ENCODE measurements around the gene SCAPER.
"Not testable (repeated sequence)": the region's sequence is repeated elsewhere in the genome, so short reads cannot be mapped to it uniquely, and the experiment has no call there.

The SCAPER gene

GRCh38 chr15:76913737-76914136 is 8.6 kb upstream of the SCAPER start:
- DNase-seq (ENCODE audit: low spot score), result no peak

GRCh38 chr15:76912430-76912829 is 7.3 kb upstream of the SCAPER start:
- no peak for DNase-seq (ENCODE audit: low spot score)

- DNase-seq (ENCODE audit: low spot score), result no peak
These were observed 715 bp upstream of the SCAPER start for GRCh38 chr15:76905855-76906254.

GRCh38 chr15:76904461-76905012 is 603 bp downstream of the SCAPER start:
- no peak for DNase-seq (ENCODE audit: low spot score)

GRCh38 chr15:76903251-76903681 is 1.9 kb downstream of the SCAPER start:
- peak; percentile 28 for DNase-seq (ENCODE audit: low spot score)

- DNase-seq (ENCODE audit: low spot score), result no peak
These were observed 3.2 kb downstream of the SCAPER start for GRCh38 chr15:76901965-76902364.

- DNase-seq (ENCODE audit: low spot score), result not testable (repeated sequence)
These were observed 5.2 kb downstream of the SCAPER start for GRCh38 chr15:76899931-76900310.

- DNase-seq (ENCODE audit: low spot score), result not testable (repeated sequence)
These were observed 5.8 kb downstream of the SCAPER start for GRCh38 chr15:76899176-76899930.

- no peak for DNase-seq (ENCODE audit: low spot score)
These were observed 7.0 kb downstream of the SCAPER start for GRCh38 chr15:76898102-76898501.

- no peak for DNase-seq (ENCODE audit: low spot score)
These were observed 11.0 kb downstream of the SCAPER start for GRCh38 chr15:76894174-76894573.

GRCh38 chr15:76892836-76893235 is 12.3 kb downstream of the SCAPER start:
- not testable (repeated sequence) for DNase-seq (ENCODE audit: low spot score)

- DNase-seq (ENCODE audit: low spot score), result not testable (repeated sequence)
These were observed 17.6 kb downstream of the SCAPER start for GRCh38 chr15:76887280-76888141.

- DNase-seq (ENCODE audit: low spot score), result no peak
These were observed 19.9 kb downstream of the SCAPER start for GRCh38 chr15:76885212-76885611.

GRCh38 chr15:76875911-76876310 is 29.2 kb downstream of the SCAPER start:
- DNase-seq (ENCODE audit: low spot score), result no peak

- not testable (repeated sequence) for DNase-seq (ENCODE audit: low spot score)
These were observed 32.1 kb downstream of the SCAPER start for GRCh38 chr15:76873066-76873465.

GRCh38 chr15:76871930-76872329 is 33.2 kb downstream of the SCAPER start:
- no peak for DNase-seq (ENCODE audit: low spot score)

GRCh38 chr15:76868740-76869139 is 36.4 kb downstream of the SCAPER start:
- no peak for DNase-seq (ENCODE audit: low spot score)

- peak; percentile 21 for DNase-seq (ENCODE audit: low spot score)
These were observed 38.3 kb downstream of the SCAPER start for GRCh38 chr15:76866716-76867321.

- DNase-seq (ENCODE audit: low spot score), result no peak
These were observed 39.1 kb downstream of the SCAPER start for GRCh38 chr15:76866008-76866407.

GRCh38 chr15:76865548-76865991 is 39.6 kb downstream of the SCAPER start:
- no peak for DNase-seq (ENCODE audit: low spot score)

GRCh38 chr15:76864586-76864985 is 40.6 kb downstream of the SCAPER start:
- DNase-seq (ENCODE audit: low spot score), result no peak

GRCh38 chr15:76863693-76864092 is 41.4 kb downstream of the SCAPER start:
- DNase-seq (ENCODE audit: low spot score), result no peak

All from kidney capillary endothelial cell (primary cell).